ENCODE data around the gene PTPRG. TPM values are rescaled to one million over a fixed set of nuclear protein-coding genes. Genes with fewer than 3 reads are reported as not detected.

Gene PTPRG
- total RNA-seq, 1 experiment from 2014 or later = 11.7 TPM

DNA sequence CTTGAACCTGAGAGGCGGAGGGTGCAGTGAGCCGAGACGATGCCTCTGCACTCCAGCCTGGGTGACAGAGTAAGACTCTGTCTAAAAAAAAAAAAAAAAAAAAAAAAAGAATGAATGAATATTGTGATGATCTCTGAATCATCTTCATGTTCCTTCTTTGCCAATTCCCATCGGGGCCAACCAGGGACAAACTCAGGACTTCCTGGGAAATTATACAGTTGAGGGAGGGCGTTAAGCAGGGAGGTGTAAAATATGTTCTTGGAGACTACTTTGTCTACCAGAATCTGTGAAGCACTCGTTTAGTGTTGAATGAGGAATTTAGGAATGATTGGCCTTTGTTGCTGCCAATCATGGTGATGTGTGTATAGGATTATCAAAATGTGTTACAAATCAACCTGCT, 210.6 kb downstream of the PTPRG start:
- Histone ChIP-seq H3K4me1 (ENCODE audit: insufficient read depth, low read length, poor library complexity, severe bottlenecking) (peaks cover 5% of the 10 kb centered on the region), H3K27ac (ENCODE audit: low read depth, low read length, poor library complexity, severe bottlenecking) (no peak overlapping the region), H3K27me3 (replicated peaks; ENCODE audit: insufficient read depth, low read depth, low read length, poor library complexity) (no peaks in the 10 kb centered on the region), H3K36me3 (ENCODE audit: insufficient read depth, low read length, poor library complexity, severe bottlenecking) (no peaks in the 10 kb centered on the region), H3K9me3 (ENCODE audit: low read depth, low read length, poor library complexity, severe bottlenecking) (no peaks in the 10 kb centered on the region), H3K4me3 (ENCODE audit: low read depth, low read length, poor library complexity, severe bottlenecking) (no peak overlapping the region)
- intact Hi-C loops (cut with micrococcal nuclease; ENCODE audit: unreplicated experiment) = loop anchor here (10.0 kb wide), 1 partner anchor 207 kb away; the partner anchor contains the start of gene PTPRG
- ChIA-PET POLR2A (ENCODE audit: low non-redundant PET) (no interaction called here), CTCF (no interaction called here)
- no TSS peak for BruUV-seq (replicated peaks)
- no peak for DNase-seq (ENCODE audit: low spot score)
- no peak for TF ChIP-seq EZH2 (IDR thresholded peaks at IDR 0.05; ENCODE audit: borderline replicate concordance, low read depth, low read length, poor library complexity, severe bottlenecking)
- TF ChIP-seq, protein P1, sequence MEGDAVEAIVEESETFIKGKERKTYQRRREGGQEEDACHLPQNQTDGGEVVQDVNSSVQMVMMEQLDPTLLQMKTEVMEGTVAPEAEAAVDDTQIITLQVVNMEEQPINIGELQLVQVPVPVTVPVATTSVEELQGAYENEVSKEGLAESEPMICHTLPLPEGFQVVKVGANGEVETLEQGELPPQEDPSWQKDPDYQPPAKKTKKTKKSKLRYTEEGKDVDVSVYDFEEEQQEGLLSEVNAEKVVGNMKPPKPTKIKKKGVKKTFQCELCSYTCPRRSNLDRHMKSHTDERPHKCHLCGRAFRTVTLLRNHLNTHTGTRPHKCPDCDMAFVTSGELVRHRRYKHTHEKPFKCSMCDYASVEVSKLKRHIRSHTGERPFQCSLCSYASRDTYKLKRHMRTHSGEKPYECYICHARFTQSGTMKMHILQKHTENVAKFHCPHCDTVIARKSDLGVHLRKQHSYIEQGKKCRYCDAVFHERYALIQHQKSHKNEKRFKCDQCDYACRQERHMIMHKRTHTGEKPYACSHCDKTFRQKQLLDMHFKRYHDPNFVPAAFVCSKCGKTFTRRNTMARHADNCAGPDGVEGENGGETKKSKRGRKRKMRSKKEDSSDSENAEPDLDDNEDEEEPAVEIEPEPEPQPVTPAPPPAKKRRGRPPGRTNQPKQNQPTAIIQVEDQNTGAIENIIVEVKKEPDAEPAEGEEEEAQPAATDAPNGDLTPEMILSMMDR (conservative IDR thresholded peaks at IDR 0.05; ENCODE audit: low read depth, low read length) = no peak

DNA sequence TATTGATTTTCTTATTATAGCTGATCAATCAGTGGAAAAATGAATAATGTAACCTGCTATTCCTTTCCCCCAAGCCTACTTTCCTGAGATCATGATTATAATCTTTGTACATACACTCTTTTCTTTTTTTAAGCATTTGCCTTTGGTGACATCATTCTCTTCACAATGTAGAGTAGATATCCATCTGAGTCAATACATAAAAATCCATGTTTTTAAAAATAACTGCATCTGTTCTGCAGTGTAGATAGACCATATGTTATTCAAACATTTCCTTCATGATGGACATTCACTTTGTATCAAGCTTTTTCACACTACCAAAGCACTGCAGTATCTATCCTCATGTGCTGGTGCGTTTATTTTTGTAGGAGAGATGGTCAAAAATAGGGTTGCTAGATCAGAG, 211.1 kb downstream of the PTPRG start:
- Histone ChIP-seq H3K27me3 (replicated peaks; ENCODE audit: insufficient read depth, low read depth, low read length, poor library complexity) (no peaks in the 10 kb centered on the region), H3K36me3 (ENCODE audit: insufficient read depth, low read length, poor library complexity, severe bottlenecking) (no peaks in the 10 kb centered on the region), H3K4me1 (ENCODE audit: insufficient read depth, low read length, poor library complexity, severe bottlenecking) (peaks cover 6% of the 10 kb centered on the region), H3K9me3 (ENCODE audit: low read depth, low read length, poor library complexity, severe bottlenecking) (no peaks in the 10 kb centered on the region), H3K27ac (ENCODE audit: low read depth, low read length, poor library complexity, severe bottlenecking) (no peak overlapping the region), H3K4me3 (ENCODE audit: low read depth, low read length, poor library complexity, severe bottlenecking) (no peak overlapping the region)
- no TSS peak for BruUV-seq (replicated peaks)
- DNase-seq (ENCODE audit: low spot score) = no peak
- ChIA-PET CTCF (no interaction called here), POLR2A (ENCODE audit: low non-redundant PET) (no interaction called here)
- intact Hi-C loops (cut with micrococcal nuclease; ENCODE audit: unreplicated experiment) = loop anchor here (10.0 kb wide), 1 partner anchor 208 kb away; the partner anchor contains the start of gene PTPRG
- TF ChIP-seq, protein P1 (conservative IDR thresholded peaks at IDR 0.05; ENCODE audit: low read depth, low read length) = no peak
- TF ChIP-seq EZH2 (IDR thresholded peaks at IDR 0.05; ENCODE audit: borderline replicate concordance, low read depth, low read length, poor library complexity, severe bottlenecking) = no peak

DNA sequence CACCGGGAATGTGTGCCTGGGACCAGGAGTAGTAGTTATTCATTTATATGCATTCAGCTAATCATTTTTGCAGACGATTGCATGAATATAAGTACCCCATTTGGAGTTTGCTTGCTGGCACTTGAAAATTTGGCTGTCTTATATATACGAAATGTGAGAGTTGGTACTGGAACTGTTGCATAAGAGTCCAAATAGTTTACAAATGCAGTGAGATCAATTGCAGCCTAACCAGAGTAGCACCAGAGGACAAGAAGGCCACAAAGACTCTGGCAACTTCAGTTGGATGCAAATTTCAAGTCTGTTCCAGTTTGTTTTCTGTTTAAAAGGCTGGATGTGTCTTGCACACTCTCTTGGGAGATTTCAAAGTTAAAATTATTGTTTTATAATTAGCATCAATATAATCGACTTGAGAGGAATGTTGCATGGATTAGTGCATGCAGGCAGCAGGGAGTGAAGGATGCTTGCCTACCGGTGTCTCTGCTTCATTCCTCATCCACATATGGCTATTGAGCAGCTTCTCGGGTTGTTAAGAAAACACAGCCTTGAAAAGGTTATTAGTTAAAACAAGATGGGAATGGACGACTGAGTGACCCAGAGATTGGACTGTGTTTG, 213.0 kb downstream of the PTPRG start:
- no TSS peak for BruUV-seq (replicated peaks)
- Histone ChIP-seq H3K4me1 (ENCODE audit: insufficient read depth, low read length, poor library complexity, severe bottlenecking) (peaks cover 6% of the 10 kb centered on the region), H3K36me3 (ENCODE audit: insufficient read depth, low read length, poor library complexity, severe bottlenecking) (no peaks in the 10 kb centered on the region), H3K27ac (ENCODE audit: low read depth, low read length, poor library complexity, severe bottlenecking) (no peak overlapping the region), H3K27me3 (replicated peaks; ENCODE audit: insufficient read depth, low read depth, low read length, poor library complexity) (no peaks in the 10 kb centered on the region), H3K9me3 (ENCODE audit: low read depth, low read length, poor library complexity, severe bottlenecking) (no peaks in the 10 kb centered on the region), H3K4me3 (ENCODE audit: low read depth, low read length, poor library complexity, severe bottlenecking) (no peak overlapping the region)
- DNase-seq (ENCODE audit: low spot score) = no peak
- no peak for TF ChIP-seq EZH2 (IDR thresholded peaks at IDR 0.05; ENCODE audit: borderline replicate concordance, low read depth, low read length, poor library complexity, severe bottlenecking)
- TF ChIP-seq, protein P1 (conservative IDR thresholded peaks at IDR 0.05; ENCODE audit: low read depth, low read length) = no peak
- ChIA-PET POLR2A (ENCODE audit: low non-redundant PET) (no interaction called here), CTCF (no interaction called here)
- intact Hi-C loops (cut with micrococcal nuclease; ENCODE audit: unreplicated experiment) = loop anchor here (10.0 kb wide), 1 partner anchor 210 kb away; the partner anchor contains the start of gene PTPRG
